H9 (cell line): ENCODE results near the gene CBX8. TPM values are rescaled to one million over a fixed set of nuclear protein-coding genes. Genes with fewer than 3 reads are reported as not detected.

Experiments used
- DNase-seq: peaks from one replicate; pipeline ENCODE4 v3.0.0-alpha.2; 2017
- H2AFZ ChIP-seq: one replicate; pipeline ENCODE4 v1.6.1; 2013; ENCODE audit warnings: mild to moderate bottlenecking, low read length, control low read depth, moderate library complexity
- H2AK5ac ChIP-seq: 2 replicates; pipeline ENCODE4 v1.6.1; 2013; ENCODE audit warnings: low read length, control low read depth, mixed read lengths; ENCODE audit not compliant: insufficient read length
- H2BK120ac ChIP-seq: one replicate; pipeline ENCODE4 v1.6.1; 2013; ENCODE audit warnings: low read depth, mild to moderate bottlenecking, low read length, control low read depth, inconsistent platforms; ENCODE audit not compliant: poor library complexity, severe bottlenecking
- H2BK12ac ChIP-seq: 2 replicates; pipeline ENCODE4 v1.6.1; 2013; ENCODE audit warnings: low read length, control low read depth, mixed read lengths, low read depth; ENCODE audit not compliant: insufficient read length
- H2BK15ac ChIP-seq: 2 replicates; pipeline ENCODE4 v1.6.1; 2013; ENCODE audit warnings: low read depth, low read length, control low read depth
- H2BK20ac ChIP-seq: one replicate; pipeline ENCODE4 v1.6.1; 2013; ENCODE audit warnings: low read depth, mild to moderate bottlenecking, low read length, control low read depth, inconsistent platforms; ENCODE audit not compliant: poor library complexity, severe bottlenecking
- H2BK5ac ChIP-seq: 2 replicates; pipeline ENCODE4 v1.6.1; 2013; ENCODE audit warnings: low read length, control low read depth, mixed read lengths; ENCODE audit not compliant: insufficient read length
- H3K14ac ChIP-seq: 2 replicates; pipeline ENCODE4 v1.6.1; 2013; ENCODE audit warnings: low read length, control low read depth; ENCODE audit not compliant: insufficient read depth
- H3K18ac ChIP-seq: 2 replicates; pipeline ENCODE4 v1.6.1; 2013; ENCODE audit warnings: low read depth, mild to moderate bottlenecking, mixed read lengths, low read length, control low read depth; ENCODE audit not compliant: insufficient read length
- H3K23ac ChIP-seq: 2 replicates; pipeline ENCODE4 v1.6.1; 2013; ENCODE audit warnings: low read length, control low read depth, mixed read lengths, low read depth; ENCODE audit not compliant: insufficient read length
- H3K23me2 ChIP-seq: 2 replicates; pipeline ENCODE4 v1.6.1; 2013; ENCODE audit warnings: low read depth, mild to moderate bottlenecking, mixed read lengths, low read length, control low read depth; ENCODE audit not compliant: insufficient read length, poor library complexity, severe bottlenecking
- H3K27ac ChIP-seq: 2 replicates; pipeline ENCODE4 v1.5.1; 2013; ENCODE audit warnings: low read length, control low read depth, mixed read lengths, low read depth; ENCODE audit not compliant: insufficient read length
- H3K27me3 ChIP-seq: 2 replicates; pipeline ENCODE4 v1.6.1; 2013; ENCODE audit warnings: low read length, control low read depth, inconsistent platforms; ENCODE audit not compliant: insufficient read depth
- H3K4ac ChIP-seq: 2 replicates; pipeline ENCODE4 v1.6.1; 2013; ENCODE audit warnings: low read depth, mild to moderate bottlenecking, control low read depth, inconsistent platforms, low read length, moderate library complexity
- H3K4me1 ChIP-seq: 2 replicates; pipeline ENCODE4 v1.6.1; 2013; ENCODE audit warnings: low read length, control low read depth, inconsistent platforms; ENCODE audit not compliant: insufficient read depth
- H3K4me2 ChIP-seq: 2 replicates; pipeline ENCODE4 v1.6.1; 2013; ENCODE audit warnings: low read length, control low read depth, mixed read lengths; ENCODE audit not compliant: insufficient read length, insufficient read depth
- H3K56ac ChIP-seq: 2 replicates; pipeline ENCODE4 v1.6.1; 2013; ENCODE audit warnings: low read depth, mild to moderate bottlenecking, mixed read lengths, low read length, control low read depth; ENCODE audit not compliant: insufficient read length
- H3K79me1 ChIP-seq: 2 replicates; pipeline ENCODE4 v1.6.1; 2013; ENCODE audit warnings: low read depth, mild to moderate bottlenecking, moderate library complexity, low read length, control low read depth, inconsistent platforms; ENCODE audit not compliant: insufficient read depth, poor library complexity, severe bottlenecking
- H3K79me2 ChIP-seq: 2 replicates; pipeline ENCODE4 v1.6.1; 2013; ENCODE audit warnings: low read length, control low read depth, inconsistent platforms; ENCODE audit not compliant: insufficient read depth
- H3K9ac ChIP-seq: 2 replicates; pipeline ENCODE4 v1.6.1; 2013; ENCODE audit warnings: low read length, control low read depth, mixed read lengths; ENCODE audit not compliant: insufficient read length; ENCODE audit errors: extremely low read depth
- H3K9me3 ChIP-seq: one replicate; pipeline ENCODE4 v1.6.1; 2013; ENCODE audit warnings: low read depth, low read length, inconsistent platforms; ENCODE audit not compliant: control insufficient read depth
- H3T11ph ChIP-seq: one replicate; pipeline ENCODE4 v1.6.1; 2013; ENCODE audit warnings: mild to moderate bottlenecking, low read length, control low read depth, inconsistent platforms
- H4K20me1 ChIP-seq: one replicate; pipeline ENCODE4 v1.6.1; 2013; ENCODE audit not compliant: control insufficient read depth, insufficient read length, insufficient read depth
- H4K5ac ChIP-seq: 2 replicates; pipeline ENCODE4 v1.6.1; 2013; ENCODE audit warnings: low read depth, mild to moderate bottlenecking, mixed read lengths, low read length, control low read depth; ENCODE audit not compliant: insufficient read length
- H4K8ac ChIP-seq: replicated peaks from 2 replicates; pipeline ENCODE4 v1.6.1; 2013; ENCODE audit warnings: low read length, control low read depth, mixed read lengths, low read depth; ENCODE audit not compliant: insufficient read length
- H4K91ac ChIP-seq: 2 replicates; pipeline ENCODE4 v1.6.1; 2013; ENCODE audit warnings: low read depth, mild to moderate bottlenecking, moderate library complexity, mixed read lengths, low read length, control low read depth; ENCODE audit not compliant: insufficient read length
- H3K27ac Mint-ChIP-seq, 3 experiments: 2 replicates in 2 of 3; 3 replicates in 1 of 3; pipeline ENCODE4 v1.8.0; 2020 to 2021; ENCODE audit warnings: mixed read lengths in 3 of 3, mild to moderate bottlenecking in 1 of 3, moderate library complexity in 1 of 3
- H3K27me3 Mint-ChIP-seq: 2 replicates; pipeline ENCODE4 v1.8.0; 2021; ENCODE audit warnings: low read depth, mild to moderate bottlenecking, moderate library complexity, mixed read lengths
- H3K36me3 Mint-ChIP-seq, 3 experiments: 2 replicates in 2 of 3; 3 replicates in 1 of 3; pipeline ENCODE4 v1.8.0; 2020 to 2021; ENCODE audit warnings: low read depth in 3 of 3, mixed read lengths in 3 of 3; ENCODE audit not compliant: insufficient read depth in 1 of 3
- H3K4me1 Mint-ChIP-seq, 2 experiments: 2 replicates each; pipeline ENCODE4 v1.8.0; 2020; ENCODE audit warnings: mixed read lengths in 2 of 2
- H3K4me3 Mint-ChIP-seq, 2 experiments: 2 replicates in 1 of 2; 3 replicates in 1 of 2; pipeline ENCODE4 v1.8.0; 2020 to 2021; ENCODE audit warnings: mild to moderate bottlenecking in 2 of 2, mixed read lengths in 2 of 2, moderate library complexity in 1 of 2
- H3K9me3 Mint-ChIP-seq, 2 experiments: 2 replicates in 1 of 2; 3 replicates in 1 of 2; pipeline ENCODE4 v1.8.0; 2020; ENCODE audit warnings: mild to moderate bottlenecking in 2 of 2, mixed read lengths in 2 of 2, moderate library complexity in 1 of 2
- CTCF ChIP-seq: fragments of 200-600 bp; sonication (generic); conservative IDR thresholded peaks from 3 replicates; pipeline ENCODE4 v1.8.0; 2021; ENCODE audit warnings: antibody characterized with exemption, mild to moderate bottlenecking
- WGBS: extraction: QIAGEN DNeasy Blood & Tissue Kit; methylation state at CpG from one replicate; pipeline ENCODE4 v1.1.7; 2013; ENCODE audit warnings: missing lambda C conversion rate, low lambda C conversion rate, mixed read lengths; ENCODE audit not compliant: insufficient read length; ENCODE audit errors: extremely low coverage; 5-methylcytosine and 5-hydroxymethylcytosine counted together
- total RNA-seq: library from RNA; stranded (reverse); gene quantifications from 2 replicates; pipeline ENCODE4 v1.2.1, GENCODE V29; 2021

CBX8 gene
- total RNA-seq, 1 experiment from 2014 or later: 1.2 TPM

- no peaks in the 10 kb centered on the region for H3K79me2 ChIP-seq
- Mint-ChIP-seq H3K4me1 (peaks cover 35 to 45% of the 10 kb centered on the region in 2 experiments), H3K9me3 (no peaks in the 10 kb centered on the region), H3K27ac (no peak overlapping the region), H3K27me3 (peaks cover 46% of the 10 kb centered on the region), H3K4me3 (0 out of 5 replicates have a peak overlapping the region, but pooled peaks of 1 of the 2 experiments have one; percentile 39), H3K36me3 (peaks cover 33 to 54% (median 49%) of the 10 kb centered on the region in 3 experiments)
- H2BK5ac ChIP-seq: no peak overlapping the region
- no peaks in the 10 kb centered on the region for H3K79me1 ChIP-seq
- no peak overlapping the region for H3K14ac ChIP-seq
- H2AFZ ChIP-seq: no peak overlapping the region
- no peak overlapping the region for H4K8ac ChIP-seq
- H3K9ac ChIP-seq: no peak overlapping the region
- H4K20me1 ChIP-seq: peaks cover 9% of the 10 kb centered on the region
- no peak overlapping the region for H3K4ac ChIP-seq
- peaks cover 8% of the 10 kb centered on the region for H3K4me1 ChIP-seq
- H2AK5ac ChIP-seq: no peak overlapping the region
- peaks cover 16% of the 10 kb centered on the region for H3K27me3 ChIP-seq
- WGBS: no CpG with 5 or more reads among the region's 17 CpGs
- no peak for TF ChIP-seq CTCF
- DNase-seq: no peak
- no peak overlapping the region for H2BK120ac ChIP-seq
- H4K91ac ChIP-seq: no peak overlapping the region
- H3K56ac ChIP-seq: no peak overlapping the region
- H3K23me2 ChIP-seq: no peaks in the 10 kb centered on the region
- no peak overlapping the region for H3K27ac ChIP-seq
- H4K5ac ChIP-seq: no peak overlapping the region
- H3K23ac ChIP-seq: no peak overlapping the region
- H3K18ac ChIP-seq: no peak overlapping the region
- no peak overlapping the region for H2BK15ac ChIP-seq
- no peak overlapping the region for H2BK12ac ChIP-seq
- no peaks in the 10 kb centered on the region for H3K9me3 ChIP-seq
- no peak overlapping the region for H2BK20ac ChIP-seq
- H3T11ph ChIP-seq: no peak overlapping the region
- no peak overlapping the region for H3K4me2 ChIP-seq
Measured at GRCh38 chr17:79785017-79785899, 11.6 kb downstream of the CBX8 start.
